Left forelimb (tissue), 1 donor: Measurements from ENCODE around the gene EGFR.

Source experiments
- DNase-seq: peaks from one replicate; pipeline ENCODE4 v3.0.0-alpha.2; 2018; ENCODE audit warnings: low spot score

The EGFR gene

GRCh38 chr7:55081472-55082227 is 62.8 kb downstream of the EGFR start:
- DNase-seq: no peak

- no peak for DNase-seq
These were observed 63.4 kb downstream of the EGFR start for GRCh38 chr7:55082228-55082603.

- no peak for DNase-seq
These were observed 64.4 kb downstream of the EGFR start for GRCh38 chr7:55083206-55083605.

GRCh38 chr7:55084307-55084706 is 65.5 kb downstream of the EGFR start:
- no peak for DNase-seq

- no peak for DNase-seq
These were observed 66.9 kb downstream of the EGFR start for GRCh38 chr7:55085511-55086412.

GRCh38 chr7:55086413-55087201 is 67.8 kb downstream of the EGFR start:
- no peak for DNase-seq

GRCh38 chr7:55087521-55087961 is 68.7 kb downstream of the EGFR start:
- no peak for DNase-seq

- DNase-seq: no peak
These were observed 69.3 kb downstream of the EGFR start for GRCh38 chr7:55088107-55088506.

GRCh38 chr7:55088620-55089019 is 69.8 kb downstream of the EGFR start:
- no peak for DNase-seq

- DNase-seq: no peak
These were observed 73.6 kb downstream of the EGFR start for GRCh38 chr7:55092186-55092974.

GRCh38 chr7:55092975-55093373 is 74.2 kb downstream of the EGFR start:
- no peak for DNase-seq

GRCh38 chr7:55093674-55094073 is 74.9 kb downstream of the EGFR start:
- no peak for DNase-seq

- DNase-seq: no peak
These were observed 75.4 kb downstream of the EGFR start for GRCh38 chr7:55094092-55094690.

- DNase-seq: no peak
These were observed 76.9 kb downstream of the EGFR start for GRCh38 chr7:55095672-55096071.

GRCh38 chr7:55096323-55096722 is 77.5 kb downstream of the EGFR start:
- DNase-seq: no peak

GRCh38 chr7:55097100-55097499 is 78.3 kb downstream of the EGFR start:
- DNase-seq: no peak

- no peak for DNase-seq
These were observed 80.4 kb downstream of the EGFR start for GRCh38 chr7:55099066-55099820.

- no peak for DNase-seq
These were observed 81.2 kb downstream of the EGFR start for GRCh38 chr7:55099821-55100543.

- DNase-seq: peak; percentile 81
These were observed 81.9 kb downstream of the EGFR start for GRCh38 chr7:55100544-55101327.
